BJ (cell line): ENCODE data around the gene P2RY8. TPM values are rescaled to one million over a fixed set of nuclear protein-coding genes. Genes with fewer than 3 reads are reported as not detected.

ENCODE experiments used
- CTCF ChIA-PET: fragments of 350-600 bp; formaldehyde crosslinking; extraction: SDS; loops from one replicate; lab custom pipeline; 2021; ENCODE audit warnings: antibody characterized with exemption, inconsistent platforms; lab: Yijun Ruan, JAX
- POLR2A ChIA-PET: fragments of 300-600 bp; sonication (Branson Sonifier 250); formaldehyde crosslinking; extraction: SDS; loops from one replicate; lab custom pipeline; 2021; ENCODE audit warnings: antibody characterized with exemption; lab: Charles Lee
- DNase-seq: peaks from one replicate; pipeline ENCODE4 v3.0.0-alpha.2; 2011; ENCODE audit warnings: low read depth
- H3K27me3 ChIP-seq: 2 replicates; pipeline ENCODE4 v1.6.0; 2011; ENCODE audit warnings: low read length; ENCODE audit not compliant: control insufficient read depth, insufficient read depth
- H3K36me3 ChIP-seq: 2 replicates; pipeline ENCODE4 v1.5.1; 2011; ENCODE audit warnings: low read length; ENCODE audit not compliant: control insufficient read depth, insufficient read depth
- H3K4me3 ChIP-seq: 2 replicates; pipeline ENCODE4 v1.5.1; 2011; ENCODE audit warnings: low read depth, mild to moderate bottlenecking, control low read depth, low read length
- CTCF ChIP-seq: IDR thresholded peaks from 2 replicates; pipeline ENCODE4 v1.5.1; 2011; ENCODE audit warnings: low read depth, mild to moderate bottlenecking, control low read depth, inconsistent platforms, low read length, moderate library complexity; ENCODE audit not compliant: insufficient read depth
- polyA plus RNA-seq: library from polyadenylated mRNA; depleted of rRNA; stranded (reverse); fragments of >200 nt; gene quantifications from 2 replicates; pipeline ENCODE4 v1.2.3, GENCODE V29; 2011

The P2RY8 gene
- polyA plus RNA-seq, 1 experiment: not detected

GRCh38 chrX:1520350-1520749 lies 16.6 kb downstream of the P2RY8 start:
- H3K4me3 ChIP-seq: no peak overlapping the region
- POLR2A ChIA-PET: no interaction called here
- H3K27me3 ChIP-seq: no peaks in the 10 kb centered on the region
- H3K36me3 ChIP-seq: no peaks in the 10 kb centered on the region
- TF ChIP-seq CTCF: no peak
- CTCF ChIA-PET: no interaction called here
- no peak for DNase-seq

GRCh38 chrX:1519022-1519497 lies 17.9 kb downstream of the P2RY8 start:
- no peak overlapping the region for H3K4me3 ChIP-seq
- CTCF ChIA-PET: no interaction called here
- TF ChIP-seq CTCF: no peak
- no peak for DNase-seq
- POLR2A ChIA-PET: no interaction called here
- no peaks in the 10 kb centered on the region for H3K27me3 ChIP-seq
- H3K36me3 ChIP-seq: no peaks in the 10 kb centered on the region

- ChIA-PET CTCF (no interaction called here), POLR2A (no interaction called here)
- H3K36me3 ChIP-seq: no peaks in the 10 kb centered on the region
- TF ChIP-seq CTCF: no peak
- no peak for DNase-seq
- no peaks in the 10 kb centered on the region for H3K27me3 ChIP-seq
- no peak overlapping the region for H3K4me3 ChIP-seq
Measured at GRCh38 chrX:1518512-1518911, 18.5 kb downstream of the P2RY8 start.

- no peaks in the 10 kb centered on the region for H3K36me3 ChIP-seq
- H3K27me3 ChIP-seq: no peaks in the 10 kb centered on the region
- TF ChIP-seq CTCF: no peak
- H3K4me3 ChIP-seq: no peak overlapping the region
- ChIA-PET CTCF (no interaction called here), POLR2A (no interaction called here)
- no peak for DNase-seq
Measured at GRCh38 chrX:1516596-1517104, 20.3 kb downstream of the P2RY8 start.

GRCh38 chrX:1511829-1512228 lies 25.2 kb downstream of the P2RY8 start:
- Histone ChIP-seq H3K36me3 (no peaks in the 10 kb centered on the region), H3K4me3 (no peak overlapping the region), H3K27me3 (no peaks in the 10 kb centered on the region)
- CTCF ChIA-PET: no interaction called here
- no peak for TF ChIP-seq CTCF
- DNase-seq: no peak
- POLR2A ChIA-PET: no interaction called here
